T-helper 2 cell treated with Interferon-gamma antibody and Interleukin-4, amounts not matched to agents 100 ng/mL and 5 ng/mL, for 36 hours (primary cell): ENCODE results near the gene PLOD3. TPM values are rescaled to one million over a fixed set of nuclear protein-coding genes. Genes with fewer than 3 reads are reported as not detected.
"Not testable (repeated sequence)": the region's sequence is repeated elsewhere in the genome, so short reads cannot be mapped to it uniquely, and the experiment has no call there.

ENCODE experiments used
- intact Hi-C: fragments of 100-400 bp; cut with micrococcal nuclease; formaldehyde crosslinking; loops from one replicate; pipeline ENCODE4 v1.15.1; 2023
- total RNA-seq: library from RNA; stranded (reverse); gene quantifications from 2 replicates; pipeline ENCODE4 v1.2.3, GENCODE V29; 2022

Gene PLOD3, protein sequence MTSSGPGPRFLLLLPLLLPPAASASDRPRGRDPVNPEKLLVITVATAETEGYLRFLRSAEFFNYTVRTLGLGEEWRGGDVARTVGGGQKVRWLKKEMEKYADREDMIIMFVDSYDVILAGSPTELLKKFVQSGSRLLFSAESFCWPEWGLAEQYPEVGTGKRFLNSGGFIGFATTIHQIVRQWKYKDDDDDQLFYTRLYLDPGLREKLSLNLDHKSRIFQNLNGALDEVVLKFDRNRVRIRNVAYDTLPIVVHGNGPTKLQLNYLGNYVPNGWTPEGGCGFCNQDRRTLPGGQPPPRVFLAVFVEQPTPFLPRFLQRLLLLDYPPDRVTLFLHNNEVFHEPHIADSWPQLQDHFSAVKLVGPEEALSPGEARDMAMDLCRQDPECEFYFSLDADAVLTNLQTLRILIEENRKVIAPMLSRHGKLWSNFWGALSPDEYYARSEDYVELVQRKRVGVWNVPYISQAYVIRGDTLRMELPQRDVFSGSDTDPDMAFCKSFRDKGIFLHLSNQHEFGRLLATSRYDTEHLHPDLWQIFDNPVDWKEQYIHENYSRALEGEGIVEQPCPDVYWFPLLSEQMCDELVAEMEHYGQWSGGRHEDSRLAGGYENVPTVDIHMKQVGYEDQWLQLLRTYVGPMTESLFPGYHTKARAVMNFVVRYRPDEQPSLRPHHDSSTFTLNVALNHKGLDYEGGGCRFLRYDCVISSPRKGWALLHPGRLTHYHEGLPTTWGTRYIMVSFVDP
- total RNA-seq: 72.4 and 78.6 TPM in 2 replicates

DNA sequence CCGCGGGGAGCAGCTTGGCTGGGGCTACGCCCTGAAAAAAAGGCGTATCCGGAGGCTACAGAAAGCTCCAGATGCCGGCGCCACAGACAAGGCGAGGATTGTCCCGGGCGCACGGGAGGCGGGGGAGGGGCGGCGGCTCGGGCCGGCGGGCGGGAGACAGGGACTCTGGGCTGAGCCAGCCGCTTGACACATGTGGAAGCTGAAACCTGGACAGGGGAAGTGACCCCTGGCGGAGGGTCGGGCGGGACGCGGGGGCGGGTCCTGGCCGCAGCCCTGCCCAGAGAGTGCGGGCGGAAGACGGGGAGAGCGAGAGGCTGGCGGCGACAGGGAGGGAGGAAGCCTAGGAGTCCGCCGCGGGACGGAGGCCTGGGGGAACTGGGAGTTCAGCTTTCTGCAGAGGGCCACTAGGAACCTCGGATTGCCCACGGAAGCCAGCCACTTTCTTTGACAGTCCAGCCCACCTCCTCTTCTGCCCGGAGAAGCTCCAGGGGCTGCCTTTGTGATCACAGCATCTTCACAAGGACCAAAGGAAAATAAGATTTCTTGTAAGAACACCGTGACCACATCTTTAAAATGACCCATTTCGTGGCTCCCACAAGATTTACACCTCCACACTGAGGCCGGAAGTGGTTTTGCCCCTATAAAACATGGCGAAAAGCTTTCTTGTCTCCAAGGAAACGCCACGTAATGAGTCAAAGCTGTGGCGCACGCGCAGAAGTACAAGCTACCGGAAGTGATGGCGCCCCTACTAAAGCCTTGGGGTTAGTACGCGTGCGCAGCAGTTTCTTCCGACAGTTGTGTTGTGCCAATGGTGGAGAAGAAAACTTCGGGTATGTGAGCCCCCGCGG lies at the start of gene PLOD3, which contains the start of gene ZNHIT1:
Gene PLOD3, minus strand, starts transcription at position 194 of the 848 bp plus-strand sequence. CDS start 307 bp downstream, outside the sequence.
Gene ZNHIT1, plus strand, starts transcription at position 778 of the 848 bp plus-strand sequence. Its CDS starts 31 bp downstream, at position 809.
- intact Hi-C loops: loop anchor here (1.0 to 5.0 kb wide), 5 partner anchors 27 to 350 kb away; partner anchors contain the start of genes AP1S1 and TRIP6

DNA sequence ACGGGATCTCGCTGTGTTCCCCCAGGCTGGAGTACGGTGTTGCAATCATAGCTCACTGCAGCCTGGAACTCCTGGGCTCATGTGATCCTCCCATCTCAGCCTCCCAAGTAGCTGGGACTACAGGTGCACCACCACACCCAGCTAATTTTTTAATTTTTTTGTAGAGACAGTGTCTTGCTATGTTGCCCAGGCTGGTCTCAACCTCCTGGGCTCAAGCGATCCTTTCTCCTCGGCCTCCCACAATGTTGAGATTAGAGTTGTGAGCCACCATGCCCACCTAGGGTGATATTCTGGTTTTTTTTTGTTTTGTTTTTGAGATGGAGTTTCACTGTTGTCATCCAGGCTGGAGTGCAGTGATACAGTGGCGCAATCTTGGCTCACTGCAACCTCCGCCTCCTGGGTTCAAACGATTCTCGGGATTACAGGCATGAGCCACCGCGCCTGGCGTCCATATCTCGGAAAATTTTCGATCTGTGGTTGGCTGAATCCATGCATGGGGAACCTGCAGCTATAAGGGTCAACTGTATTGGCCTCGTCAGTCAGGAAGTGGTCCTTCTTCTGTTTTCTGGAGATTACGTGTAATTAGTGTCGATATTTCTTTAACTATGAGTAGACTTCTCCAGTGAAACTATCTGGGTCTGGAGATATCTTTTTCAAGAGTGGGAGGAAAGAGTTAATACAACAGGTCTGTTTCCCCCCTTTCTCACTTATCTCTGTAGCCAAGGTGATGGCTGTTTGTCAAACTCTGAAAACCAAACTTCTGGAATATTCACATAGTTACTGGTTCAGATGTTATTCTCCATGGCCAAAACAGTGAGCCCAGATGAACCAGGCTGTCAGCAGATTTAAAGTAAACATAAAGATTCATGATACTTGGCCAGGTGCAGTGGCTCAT lies 48.5 kb upstream of the PLOD3 start:
- intact Hi-C loops: no loop called here

DNA sequence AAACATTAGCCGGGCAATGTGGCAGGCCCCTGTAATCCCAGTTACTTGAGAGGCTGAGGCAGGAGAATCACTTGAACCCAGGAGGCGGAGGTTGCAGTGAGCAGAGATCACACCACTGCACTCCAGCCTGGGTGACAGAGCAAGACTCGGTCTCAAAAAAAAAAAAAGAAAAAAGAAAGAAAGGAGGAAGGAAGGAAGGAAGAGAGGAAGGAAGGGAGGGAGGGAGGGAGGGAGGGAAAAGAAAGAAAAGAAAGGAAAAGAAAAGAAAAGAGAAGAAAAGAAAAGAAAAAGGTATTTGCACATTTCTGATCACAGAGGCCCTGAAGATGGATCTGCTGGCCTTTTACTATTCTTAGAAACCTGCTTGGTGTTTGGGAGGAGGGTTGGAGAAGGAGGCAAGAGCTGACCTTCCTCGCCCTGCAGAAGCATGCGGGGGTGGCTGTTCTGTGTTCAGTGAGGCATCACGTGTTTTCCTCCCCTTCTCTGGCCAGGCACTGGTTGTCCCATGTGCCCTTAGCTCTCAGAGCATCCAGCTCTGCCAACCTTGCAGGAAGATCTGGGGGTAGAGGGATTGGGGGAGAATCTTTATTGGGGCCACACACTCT lies 46.8 kb upstream of the PLOD3 start:
- intact Hi-C loops: not testable (repeated sequence)

DNA sequence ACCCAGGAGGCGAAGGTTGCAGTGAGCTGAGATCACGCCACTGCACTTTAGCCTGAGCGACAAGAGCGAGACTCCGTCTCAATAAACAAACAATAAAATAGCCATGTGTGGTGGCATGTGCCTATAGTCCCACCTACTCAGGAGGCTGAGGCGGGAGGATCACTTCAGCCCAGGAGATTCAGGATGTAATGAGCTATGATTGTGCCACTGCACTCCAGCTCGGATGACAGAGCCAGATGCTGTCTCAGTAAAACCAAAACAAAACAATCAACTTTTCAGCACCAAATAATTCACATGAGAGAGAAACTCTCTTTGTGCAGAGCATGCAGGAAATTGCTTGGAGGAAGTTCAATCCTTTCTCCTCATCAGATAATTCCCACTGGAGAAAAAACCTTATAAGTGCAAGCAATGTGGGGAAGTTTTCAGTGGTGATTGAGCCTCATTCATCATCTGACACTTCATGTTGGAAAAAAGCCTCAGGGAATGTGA lies 40.9 kb upstream of the PLOD3 start:
- intact Hi-C loops: no loop called here

DNA sequence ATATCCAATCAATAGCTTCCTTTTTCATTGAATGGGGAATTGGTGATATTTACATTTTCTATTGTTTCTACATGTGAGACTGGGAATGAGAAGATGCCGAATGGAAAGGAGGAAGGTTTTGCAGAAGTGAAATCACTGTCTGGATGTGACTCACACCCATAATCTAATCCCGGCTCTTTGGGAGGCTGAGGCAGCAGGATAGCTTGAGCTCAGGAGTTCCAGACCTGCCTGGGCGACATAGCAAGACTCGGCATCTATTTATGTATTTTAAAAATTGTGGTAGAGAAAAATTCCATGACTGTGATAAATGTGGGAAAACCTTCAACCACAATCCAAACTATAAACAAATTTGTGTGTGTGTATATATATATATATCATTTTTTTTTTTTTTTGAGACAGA lies 38.4 kb upstream of the PLOD3 start:
- intact Hi-C loops: no loop called here

DNA sequence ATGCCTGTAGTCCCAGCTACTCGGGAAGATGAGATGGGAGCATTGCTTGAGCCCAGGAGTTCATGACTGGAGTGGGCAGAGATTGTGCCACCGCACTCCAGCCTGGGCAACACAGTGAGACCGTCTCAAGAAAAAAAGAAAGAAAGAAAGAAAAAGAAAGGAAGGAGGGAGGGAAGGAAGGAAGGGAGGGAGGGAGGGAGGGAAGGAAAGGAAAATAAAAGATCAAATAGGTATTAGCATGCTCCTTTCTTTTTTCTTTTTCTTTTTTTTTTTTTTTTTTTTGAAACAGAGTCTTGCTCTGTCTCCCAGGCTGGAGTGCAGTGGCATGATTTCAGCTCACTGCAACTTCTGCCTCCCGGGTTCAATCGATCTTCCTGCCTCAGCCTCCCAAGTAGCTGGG lies 35.8 kb upstream of the PLOD3 start:
- intact Hi-C loops: loop anchor here (2.0 kb wide), 1 partner anchor 30 kb away; no protein-coding TSS in a partner anchor

DNA sequence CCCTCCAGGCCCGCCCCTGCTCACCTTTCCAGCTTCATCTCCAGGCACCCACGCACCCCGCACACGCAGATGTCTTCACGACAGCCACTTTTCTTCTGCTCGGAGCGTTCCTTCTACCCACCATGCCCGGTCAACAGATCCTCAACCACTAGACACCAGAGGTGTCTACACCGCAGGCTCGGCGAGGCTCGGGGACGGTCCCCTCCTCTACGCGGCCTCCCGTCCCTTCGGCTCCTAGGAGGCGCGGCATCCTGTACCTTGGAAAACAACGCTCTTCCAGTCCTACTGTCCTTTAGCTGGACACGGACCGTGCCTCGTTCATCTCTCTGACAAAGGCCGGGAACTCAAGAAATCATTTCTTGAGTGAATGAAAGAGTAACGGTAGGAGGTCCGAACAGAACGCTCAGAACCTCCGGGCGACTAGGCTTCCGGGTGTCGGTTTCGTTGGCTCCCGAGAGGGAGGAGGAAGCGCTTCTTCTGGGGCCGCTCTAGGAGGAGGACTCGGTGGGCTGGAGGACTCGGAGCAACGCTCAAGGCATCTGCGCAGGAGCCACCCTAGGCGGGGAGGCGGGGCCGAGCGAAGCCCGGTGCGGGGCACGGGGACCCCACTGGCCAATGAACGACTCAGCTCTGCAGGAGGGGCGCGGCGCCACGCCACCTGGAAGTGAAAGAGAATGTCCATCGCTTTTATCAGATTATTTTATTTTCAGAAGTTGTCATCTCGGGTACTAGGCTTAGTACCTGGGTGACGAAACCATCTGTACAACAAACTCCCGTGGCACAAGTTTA lies 34.7 kb upstream of the PLOD3 start:
- intact Hi-C loops: loop anchor here (1.0 to 2.0 kb wide), 3 partner anchors 8 to 34 kb away; partner anchors contain the start of gene ZNHIT1

DNA sequence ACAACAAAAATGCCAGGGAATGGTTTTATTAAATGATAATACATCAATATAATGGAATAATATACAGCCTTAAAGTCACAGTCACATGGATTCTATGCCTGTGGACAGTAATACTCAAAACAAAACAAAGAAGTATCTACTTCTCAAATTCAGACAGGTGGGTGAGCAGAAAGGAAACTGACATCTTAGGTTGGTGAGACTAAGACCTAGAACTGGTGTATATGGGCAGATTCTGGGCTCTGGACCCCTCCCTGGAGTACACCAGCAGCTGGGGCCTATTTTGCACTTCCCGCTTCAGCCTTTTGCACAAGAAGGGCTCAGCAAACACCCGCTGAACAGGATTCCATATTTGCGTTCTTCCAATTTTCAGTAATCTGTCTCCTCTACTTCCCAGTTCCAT lies 32.9 kb upstream of the PLOD3 start:
- intact Hi-C loops: no loop called here

DNA sequence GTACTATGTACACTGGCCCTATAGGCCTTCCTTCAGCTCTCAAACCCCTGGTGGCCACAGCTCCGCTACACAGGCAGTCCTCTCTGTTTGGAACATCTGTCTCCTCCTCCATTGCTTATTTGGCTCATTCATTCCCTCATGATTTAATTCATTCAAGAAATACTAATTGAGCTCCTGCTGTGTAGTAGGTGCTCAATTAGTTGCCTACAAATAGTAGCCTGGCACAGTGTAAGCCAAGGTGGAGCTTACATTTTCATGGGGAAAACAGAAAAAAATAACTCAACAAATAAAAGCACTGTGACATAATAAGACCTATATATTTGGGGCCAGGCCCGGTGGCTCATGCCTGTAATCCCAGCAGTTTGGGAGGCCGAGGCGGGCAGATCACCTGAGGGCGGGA lies 30.9 kb upstream of the PLOD3 start:
- intact Hi-C loops: loop anchor here (10.0 kb wide), 1 partner anchor 363 kb away; the partner anchor contains the start of gene UFSP1

DNA sequence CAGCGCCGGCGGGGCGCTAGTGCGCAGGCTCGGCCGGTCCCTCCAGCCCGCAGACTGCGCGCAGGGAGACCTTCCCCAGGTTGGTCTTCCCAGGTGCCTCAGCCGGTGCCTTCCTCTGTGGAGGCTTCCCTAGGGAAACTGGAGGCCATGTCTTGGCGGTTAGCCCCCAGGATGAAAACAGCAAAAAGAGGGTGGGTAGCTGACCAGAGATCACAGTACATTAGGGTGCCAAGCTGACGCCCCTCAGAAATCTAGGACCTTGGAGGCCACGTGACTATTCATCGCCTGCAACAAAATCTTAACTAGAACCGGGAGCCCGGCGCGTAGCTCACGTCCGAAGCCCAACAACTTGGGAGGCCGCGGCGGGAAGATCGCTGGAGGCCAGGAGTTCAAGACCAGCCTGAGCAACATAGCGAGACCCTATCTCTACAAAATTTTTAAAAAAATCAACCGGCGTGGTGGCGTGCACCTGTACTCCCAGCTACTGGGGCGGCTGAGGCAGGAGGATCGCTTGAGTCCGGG lies 27.8 kb upstream of the PLOD3 start:
- intact Hi-C loops: loop anchor here (2.0 to 10.0 kb wide), 2 partner anchors 100 to 360 kb away; partner anchors contain the start of gene UFSP1

DNA sequence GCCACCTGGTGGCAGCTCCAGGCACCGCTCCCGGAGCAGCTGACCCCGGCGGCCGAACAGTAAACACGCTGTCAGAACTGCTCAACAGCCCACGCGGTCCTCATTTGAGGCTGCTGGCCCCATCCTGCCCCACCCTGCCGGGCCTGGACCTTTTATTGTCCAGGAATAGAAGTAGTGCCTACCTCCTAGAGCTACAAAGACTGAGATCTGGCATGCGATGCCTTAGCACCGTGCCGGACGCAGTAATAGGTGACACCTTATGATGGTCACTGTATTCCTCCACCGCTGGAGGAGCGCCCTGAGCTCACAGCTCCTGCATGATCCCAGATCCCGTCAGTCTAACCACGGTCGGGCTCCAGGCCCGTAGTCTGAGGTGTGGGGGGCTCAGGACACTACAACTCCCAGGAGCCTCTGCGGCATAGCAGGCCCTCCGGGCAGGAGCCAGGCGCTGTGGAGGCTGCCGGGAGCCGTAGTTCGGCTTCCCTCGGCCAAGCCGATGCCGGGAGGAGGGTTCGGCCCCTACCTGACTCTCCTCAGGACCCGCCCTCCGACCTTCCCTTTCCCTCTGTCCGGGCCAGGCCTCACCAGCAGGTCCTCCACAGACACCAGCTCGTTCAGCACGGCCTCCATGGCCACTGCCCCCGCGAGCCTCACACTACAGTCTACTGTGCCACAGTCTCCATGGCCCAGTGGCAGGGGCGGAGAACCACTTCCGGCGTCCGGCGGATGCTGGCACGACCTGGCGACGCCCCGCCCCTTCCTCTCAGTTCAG lies 27.2 kb upstream of the PLOD3 start, which contains the start of gene FIS1:
Gene FIS1, minus strand, starts transcription at position 707 of the 772 bp plus-strand sequence. Its CDS starts 77 bp downstream, at position 630.
- intact Hi-C loops: loop anchor here (1.0 to 10.0 kb wide), 5 partner anchors 8 to 360 kb away; partner anchors contain the start of genes UFSP1, VGF and ZNHIT1

DNA sequence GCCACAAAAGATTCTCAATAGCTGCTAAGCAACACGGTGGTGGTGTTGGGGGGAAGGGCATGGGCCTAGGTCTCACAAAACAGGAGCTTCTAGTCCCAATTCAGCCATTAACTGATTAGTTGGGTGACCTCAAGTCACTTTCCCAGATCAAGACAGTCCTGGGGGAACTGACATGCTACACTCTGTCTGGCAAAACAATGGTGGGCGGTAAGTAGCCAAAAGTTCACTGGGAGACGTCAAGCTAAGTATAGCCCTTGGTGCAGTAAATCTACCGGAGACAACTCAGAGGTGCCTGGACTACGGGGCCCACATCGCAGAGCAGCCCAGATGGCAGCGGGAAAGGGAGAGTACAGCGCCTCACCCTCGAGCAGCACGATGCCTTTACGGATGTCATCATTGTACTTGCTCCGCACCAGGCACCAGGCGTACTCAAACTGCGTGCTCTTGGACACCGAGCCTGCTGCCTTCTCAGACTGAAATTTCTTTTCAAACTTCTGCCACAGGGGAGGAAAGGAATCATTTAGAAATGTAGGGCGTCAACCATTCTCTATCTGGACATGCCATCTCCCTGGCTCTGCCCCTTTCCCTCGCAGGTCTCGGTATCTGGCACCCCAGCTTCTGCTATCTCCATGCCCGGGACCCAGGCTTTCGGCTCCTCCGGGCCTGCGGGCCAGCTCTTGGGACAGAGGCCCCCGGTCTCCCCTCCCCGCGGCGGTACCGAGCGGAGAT lies 26.4 kb upstream of the PLOD3 start:
- intact Hi-C loops: loop anchor here (1.0 to 10.0 kb wide), 5 partner anchors 8 to 359 kb away; partner anchors contain the start of genes UFSP1, VGF and ZNHIT1

DNA sequence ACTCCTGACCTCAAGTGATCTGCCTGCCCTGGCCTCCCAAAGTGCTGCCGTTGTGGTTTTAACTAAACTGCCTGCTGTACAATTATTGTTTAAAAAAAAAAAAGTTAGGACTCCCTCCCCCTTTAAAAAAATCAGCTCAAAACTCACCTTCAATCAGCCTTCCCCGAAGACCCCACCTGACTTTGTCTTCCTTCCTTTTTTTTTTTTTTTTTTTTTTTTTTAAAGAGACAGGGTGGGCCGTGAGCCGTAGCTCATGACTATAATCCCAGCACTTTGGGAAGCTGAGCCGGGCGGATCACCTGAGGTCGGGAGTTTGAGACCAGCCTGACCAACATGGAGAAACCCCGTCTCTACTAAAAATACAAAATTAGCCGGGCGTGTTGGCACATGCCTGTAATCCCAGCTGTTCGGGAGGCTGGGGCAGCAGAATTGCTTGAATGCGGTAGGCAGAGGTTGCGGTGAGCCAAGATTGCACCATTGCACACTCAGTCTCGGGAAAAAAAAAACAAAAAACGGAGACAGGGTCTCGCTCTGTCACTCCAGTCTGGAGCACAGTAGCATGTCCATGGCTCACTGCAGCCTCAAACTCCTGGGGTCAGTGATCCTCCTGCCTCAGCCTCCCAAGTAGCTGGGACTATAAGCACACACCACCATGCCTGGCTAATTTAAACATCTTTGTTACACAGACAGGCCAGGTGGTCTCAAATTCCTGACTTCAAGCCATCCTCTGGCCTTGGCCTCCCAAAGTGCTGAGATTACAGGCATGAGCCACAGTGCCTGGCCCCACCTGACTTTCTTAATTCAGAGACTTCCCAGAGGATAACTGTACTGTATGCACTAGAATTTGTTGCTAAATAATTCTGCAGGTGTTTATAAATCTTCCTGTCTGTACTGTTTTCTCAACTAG lies 24.3 kb upstream of the PLOD3 start:
- intact Hi-C loops: loop anchor here (5.0 to 10.0 kb wide), 2 partner anchors 74 to 357 kb away; partner anchors contain the start of genes UFSP1 and VGF

DNA sequence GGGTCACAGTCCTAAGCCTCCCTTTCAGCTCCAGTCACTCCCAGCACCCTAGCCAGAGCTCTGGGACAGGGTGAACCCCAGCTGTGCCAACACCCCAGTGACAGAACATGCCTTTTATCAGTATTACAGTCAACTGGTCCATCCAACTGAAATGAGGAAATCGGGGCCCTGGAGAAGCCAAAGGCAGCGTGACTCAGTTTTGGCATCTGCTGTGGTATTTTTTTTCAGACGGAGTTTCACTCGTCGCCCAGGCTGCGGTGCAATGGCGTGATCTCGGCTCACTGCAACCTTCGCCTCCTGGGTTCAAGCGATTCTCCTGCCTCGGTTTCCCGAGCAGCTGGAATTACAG lies 23.6 kb upstream of the PLOD3 start:
- intact Hi-C loops: loop anchor here (5.0 to 10.0 kb wide), 2 partner anchors 74 to 356 kb away; partner anchors contain the start of genes UFSP1 and VGF
